ENCODE measurements around the gene PCSK2.

Gene PCSK2

GRCh38 chr20:17390655-17391054 is 163.8 kb downstream of the PCSK2 start:
- no peak for DNase-seq
- H3K4me3 ChIP-seq (ENCODE audit: control insufficient read depth in 1 of 7, extremely low read depth in 1 of 7, insufficient read depth in 4 of 7, low read depth in 2 of 7, low read length in 6 of 7): no peak overlapping the region
- no peaks in the 10 kb centered on the region for H3K4me1 ChIP-seq (ENCODE audit: control extremely low read depth in 1 of 4, control insufficient read depth in 4 of 4, insufficient read depth in 4 of 4, low read length in 3 of 4)
- ChIA-PET POLR2A (no interaction called here), CTCF (no interaction called here)
- no peak overlapping the region for H3K27ac ChIP-seq (ENCODE audit: insufficient read depth in 1 of 2, low read depth in 1 of 2, low read length in 2 of 2, poor library complexity in 1 of 2, severe bottlenecking in 2 of 2)
- peaks cover 0 to 4% (median 0%) of the 10 kb centered on the region in 5 experiments for H3K9me3 ChIP-seq (ENCODE audit: control extremely low read depth in 1 of 5, control insufficient read depth in 4 of 5, insufficient read depth in 2 of 5, low read depth in 1 of 5, low read length in 4 of 5)
- no peaks in the 10 kb centered on the region for H3K36me3 ChIP-seq (ENCODE audit: control insufficient read depth in 4 of 4, insufficient read depth in 4 of 4, low read length in 3 of 4)
- WGBS (ENCODE audit: insufficient coverage): 88% methylated on average over 3 of the region's 5 CpGs
- peaks cover 0 to 3% (median 0%) of the 10 kb centered on the region in 5 experiments for H3K27me3 ChIP-seq (replicated peaks in 2 of 5; ENCODE audit: control insufficient read depth in 4 of 5, insufficient read depth in 5 of 5, low read length in 4 of 5)

- no peak for DNase-seq
- no CpG with 5 or more reads among the region's 2 CpGs for WGBS (ENCODE audit: insufficient coverage)
- POLR2A ChIA-PET: no interaction called here
Observed at GRCh38 chr20:17391127-17391771, 164.4 kb downstream of the PCSK2 start.

GRCh38 chr20:17394411-17394810 is 167.6 kb downstream of the PCSK2 start:
- POLR2A ChIA-PET: no interaction called here
- H3K27ac ChIP-seq (ENCODE audit: insufficient read depth in 1 of 2, low read depth in 1 of 2, low read length in 2 of 2, poor library complexity in 1 of 2, severe bottlenecking in 2 of 2): no peak overlapping the region
- no peak for DNase-seq
- H3K4me1 ChIP-seq (ENCODE audit: control extremely low read depth in 1 of 4, control insufficient read depth in 4 of 4, insufficient read depth in 4 of 4, low read length in 3 of 4): no peaks in the 10 kb centered on the region
- 83% methylated on average over 3 of the region's 5 CpGs for WGBS (ENCODE audit: insufficient coverage)
- no peaks in the 10 kb centered on the region for H3K36me3 ChIP-seq (ENCODE audit: control insufficient read depth in 4 of 4, insufficient read depth in 4 of 4, low read length in 3 of 4)
- peaks cover 0 to 4% (median 0%) of the 10 kb centered on the region in 5 experiments for H3K9me3 ChIP-seq (ENCODE audit: control extremely low read depth in 1 of 5, control insufficient read depth in 4 of 5, insufficient read depth in 2 of 5, low read depth in 1 of 5, low read length in 4 of 5)
- CTCF ChIA-PET: interaction anchor here (1.6 kb wide), 1 partner anchor 9 kb away, joined by 4 read pairs; no protein-coding TSS in a partner anchor
- H3K27me3 ChIP-seq (replicated peaks in 2 of 5; ENCODE audit: control insufficient read depth in 4 of 5, insufficient read depth in 5 of 5, low read length in 4 of 5): peaks cover 0 to 1% (median 0%) of the 10 kb centered on the region in 5 experiments
- H3K4me3 ChIP-seq (ENCODE audit: control insufficient read depth in 1 of 7, extremely low read depth in 1 of 7, insufficient read depth in 4 of 7, low read depth in 2 of 7, low read length in 6 of 7): no peak overlapping the region

More at GRCh38 chr20:17391127-17391771, 164.4 kb downstream of the PCSK2 start:
- H3K27ac ChIP-seq (ENCODE audit: insufficient read depth in 1 of 2, low read depth in 1 of 2, low read length in 2 of 2, poor library complexity in 1 of 2, severe bottlenecking in 2 of 2): no peak overlapping the region
- no peak overlapping the region for H3K4me3 ChIP-seq (ENCODE audit: control insufficient read depth in 1 of 7, extremely low read depth in 1 of 7, insufficient read depth in 4 of 7, low read depth in 2 of 7, low read length in 6 of 7)
- CTCF ChIA-PET: interaction anchor here (0.7 kb wide), 1 partner anchor 41 kb away, joined by 3 read pairs; no protein-coding TSS in a partner anchor
- H3K9me3 ChIP-seq (ENCODE audit: control extremely low read depth in 1 of 5, control insufficient read depth in 4 of 5, insufficient read depth in 2 of 5, low read depth in 1 of 5, low read length in 4 of 5): peaks cover 0 to 4% (median 0%) of the 10 kb centered on the region in 5 experiments
- no peaks in the 10 kb centered on the region for H3K36me3 ChIP-seq (ENCODE audit: control insufficient read depth in 4 of 4, insufficient read depth in 4 of 4, low read length in 3 of 4)
- H3K4me1 ChIP-seq (ENCODE audit: control extremely low read depth in 1 of 4, control insufficient read depth in 4 of 4, insufficient read depth in 4 of 4, low read length in 3 of 4): no peaks in the 10 kb centered on the region
- peaks cover 0 to 3% (median 0%) of the 10 kb centered on the region in 5 experiments for H3K27me3 ChIP-seq (replicated peaks in 2 of 5; ENCODE audit: control insufficient read depth in 4 of 5, insufficient read depth in 5 of 5, low read length in 4 of 5)

GRCh38 chr20:17395729-17396128 is 168.9 kb downstream of the PCSK2 start:
- no peaks in the 10 kb centered on the region for H3K36me3 ChIP-seq (ENCODE audit: control insufficient read depth in 4 of 4, insufficient read depth in 4 of 4, low read length in 3 of 4)
- DNase-seq: no peak
- H3K27me3 ChIP-seq (replicated peaks in 2 of 5; ENCODE audit: control insufficient read depth in 4 of 5, insufficient read depth in 5 of 5, low read length in 4 of 5): peaks cover 0 to 1% (median 0%) of the 10 kb centered on the region in 5 experiments
- H3K4me3 ChIP-seq (ENCODE audit: control insufficient read depth in 1 of 7, extremely low read depth in 1 of 7, insufficient read depth in 4 of 7, low read depth in 2 of 7, low read length in 6 of 7): no peak overlapping the region
- ChIA-PET CTCF (interaction anchor here (1.0 kb wide), 1 partner anchor 26 kb away, joined by 3 read pairs; no protein-coding TSS in a partner anchor), POLR2A (no interaction called here)
- H3K4me1 ChIP-seq (ENCODE audit: control extremely low read depth in 1 of 4, control insufficient read depth in 4 of 4, insufficient read depth in 4 of 4, low read length in 3 of 4): no peaks in the 10 kb centered on the region
- no peak overlapping the region for H3K27ac ChIP-seq (ENCODE audit: insufficient read depth in 1 of 2, low read depth in 1 of 2, low read length in 2 of 2, poor library complexity in 1 of 2, severe bottlenecking in 2 of 2)
- H3K9me3 ChIP-seq (ENCODE audit: control extremely low read depth in 1 of 5, control insufficient read depth in 4 of 5, insufficient read depth in 2 of 5, low read depth in 1 of 5, low read length in 4 of 5): peaks cover 0 to 4% (median 0%) of the 10 kb centered on the region in 5 experiments
- WGBS (ENCODE audit: insufficient coverage): 90% methylated on average over 3 of the region's 3 CpGs

- Histone ChIP-seq H3K9me3 (ENCODE audit: control extremely low read depth in 1 of 5, control insufficient read depth in 4 of 5, insufficient read depth in 2 of 5, low read depth in 1 of 5, low read length in 4 of 5) (no peaks in the 10 kb centered on the region), H3K36me3 (ENCODE audit: control insufficient read depth in 4 of 4, insufficient read depth in 4 of 4, low read length in 3 of 4) (no peaks in the 10 kb centered on the region), H3K27ac (ENCODE audit: insufficient read depth in 1 of 2, low read depth in 1 of 2, low read length in 2 of 2, poor library complexity in 1 of 2, severe bottlenecking in 2 of 2) (no peak overlapping the region), H3K4me3 (ENCODE audit: control insufficient read depth in 1 of 7, extremely low read depth in 1 of 7, insufficient read depth in 4 of 7, low read depth in 2 of 7, low read length in 6 of 7) (no peak overlapping the region), H3K27me3 (replicated peaks in 2 of 5; ENCODE audit: control insufficient read depth in 4 of 5, insufficient read depth in 5 of 5, low read length in 4 of 5) (peaks cover 0 to 1% (median 0%) of the 10 kb centered on the region in 5 experiments), H3K4me1 (ENCODE audit: control extremely low read depth in 1 of 4, control insufficient read depth in 4 of 4, insufficient read depth in 4 of 4, low read length in 3 of 4) (no peaks in the 10 kb centered on the region)
- ChIA-PET POLR2A (no interaction called here), CTCF (no interaction called here)
- WGBS (ENCODE audit: insufficient coverage): 67% methylated on average over 5 of the region's 7 CpGs
- no peak for DNase-seq
Observed at GRCh38 chr20:17399303-17399985, 172.6 kb downstream of the PCSK2 start.

- DNase-seq: no peak
- Histone ChIP-seq H3K4me3 (ENCODE audit: control insufficient read depth in 1 of 7, extremely low read depth in 1 of 7, insufficient read depth in 4 of 7, low read depth in 2 of 7, low read length in 6 of 7) (no peak overlapping the region), H3K27ac (ENCODE audit: insufficient read depth in 1 of 2, low read depth in 1 of 2, low read length in 2 of 2, poor library complexity in 1 of 2, severe bottlenecking in 2 of 2) (no peak overlapping the region), H3K27me3 (replicated peaks in 2 of 5; ENCODE audit: control insufficient read depth in 4 of 5, insufficient read depth in 5 of 5, low read length in 4 of 5) (peaks cover 0 to 1% (median 0%) of the 10 kb centered on the region in 5 experiments), H3K4me1 (ENCODE audit: control extremely low read depth in 1 of 4, control insufficient read depth in 4 of 4, insufficient read depth in 4 of 4, low read length in 3 of 4) (no peaks in the 10 kb centered on the region), H3K9me3 (ENCODE audit: control extremely low read depth in 1 of 5, control insufficient read depth in 4 of 5, insufficient read depth in 2 of 5, low read depth in 1 of 5, low read length in 4 of 5) (no peaks in the 10 kb centered on the region), H3K36me3 (ENCODE audit: control insufficient read depth in 4 of 4, insufficient read depth in 4 of 4, low read length in 3 of 4) (no peaks in the 10 kb centered on the region)
- POLR2A ChIA-PET: no interaction called here
- 90% methylated on average over 3 of the region's 4 CpGs for WGBS (ENCODE audit: insufficient coverage)
- CTCF ChIA-PET: no interaction called here
Observed at GRCh38 chr20:17403461-17403860, 176.6 kb downstream of the PCSK2 start.

- no peaks in the 10 kb centered on the region for H3K9me3 ChIP-seq (ENCODE audit: control extremely low read depth in 1 of 5, control insufficient read depth in 4 of 5, insufficient read depth in 2 of 5, low read depth in 1 of 5, low read length in 4 of 5)
- CTCF ChIA-PET: no interaction called here
- POLR2A ChIA-PET: no interaction called here
- no peak overlapping the region for H3K27ac ChIP-seq (ENCODE audit: insufficient read depth in 1 of 2, low read depth in 1 of 2, low read length in 2 of 2, poor library complexity in 1 of 2, severe bottlenecking in 2 of 2)
- no peak overlapping the region for H3K4me3 ChIP-seq (ENCODE audit: control insufficient read depth in 1 of 7, extremely low read depth in 1 of 7, insufficient read depth in 4 of 7, low read depth in 2 of 7, low read length in 6 of 7)
- H3K36me3 ChIP-seq (ENCODE audit: control insufficient read depth in 4 of 4, insufficient read depth in 4 of 4, low read length in 3 of 4): no peaks in the 10 kb centered on the region
- 100% methylated on average over 2 of the region's 3 CpGs for WGBS (ENCODE audit: insufficient coverage)
- peaks cover 0 to 2% (median 0%) of the 10 kb centered on the region in 5 experiments for H3K27me3 ChIP-seq (replicated peaks in 2 of 5; ENCODE audit: control insufficient read depth in 4 of 5, insufficient read depth in 5 of 5, low read length in 4 of 5)
- DNase-seq: no peak
- no peaks in the 10 kb centered on the region for H3K4me1 ChIP-seq (ENCODE audit: control extremely low read depth in 1 of 4, control insufficient read depth in 4 of 4, insufficient read depth in 4 of 4, low read length in 3 of 4)
Observed at GRCh38 chr20:17406051-17406590, 179.3 kb downstream of the PCSK2 start.

Data from common myeloid progenitor, CD34-positive (primary cell).